Thymus (tissue), 2 donors: ENCODE data around the gene SCYGR4. TPM values are rescaled to one million over a fixed set of nuclear protein-coding genes. Genes with fewer than 3 reads are reported as not detected.

Experiments
- polyA plus RNA-seq: library from polyadenylated mRNA; stranded (reverse); fragments of 200-250 nt; gene quantifications from one replicate; pipeline ENCODE4 v1.2.3, GENCODE V29; 2013
- total RNA-seq: library from RNA; stranded (reverse); fragments of 120-200 nt; gene quantifications from one replicate; pipeline ENCODE4 v1.2.4, GENCODE V29; 2013
- donor health status: healthy.

The SCYGR4 gene
- total and polyA plus RNA-seq, 2 donors, result not detected

Other genes with a start within 250 kb of the SCYGR4 start
- gene TM4SF20, start 238.2 kb upstream of the SCYGR4 start, total RNA-seq, result 0.09 TPM
- 0.09 TPM for gene TM4SF20, start 238.2 kb upstream of the SCYGR4 start, polyA plus RNA-seq
- not detected for gene SCYGR1, start 229.5 kb upstream of the SCYGR4 start, total RNA-seq
- gene SCYGR1, start 229.5 kb upstream of the SCYGR4 start, polyA plus RNA-seq, result not detected
- gene AGFG1, start 145.3 kb upstream of the SCYGR4 start, total RNA-seq, result 47.4 TPM
- gene AGFG1, start 145.3 kb upstream of the SCYGR4 start, polyA plus RNA-seq, result 56.3 TPM
- gene SCYGR2, start 18.6 kb upstream of the SCYGR4 start, total RNA-seq, result not detected
- gene SCYGR2, start 18.6 kb upstream of the SCYGR4 start, polyA plus RNA-seq, result not detected
- not detected for gene SCYGR3, start 2.7 kb upstream of the SCYGR4 start, total RNA-seq
- not detected for gene SCYGR3, start 2.7 kb upstream of the SCYGR4 start, polyA plus RNA-seq
- gene SCYGR5, start 49.3 kb downstream of the SCYGR4 start, total RNA-seq, result not detected
- not detected for gene SCYGR5, start 49.3 kb downstream of the SCYGR4 start, polyA plus RNA-seq
- 0.57 TPM for gene SLC19A3, start 100.5 kb downstream of the SCYGR4 start, total RNA-seq
- gene SLC19A3, start 100.5 kb downstream of the SCYGR4 start, polyA plus RNA-seq, result 0.78 TPM
- not detected for gene SCYGR6, start 107.3 kb downstream of the SCYGR4 start, total RNA-seq
- gene SCYGR6, start 107.3 kb downstream of the SCYGR4 start, polyA plus RNA-seq, result not detected
- gene SCYGR7, start 110.8 kb downstream of the SCYGR4 start, total RNA-seq, result not detected
- gene SCYGR7, start 110.8 kb downstream of the SCYGR4 start, polyA plus RNA-seq, result not detected
- not detected for gene SCYGR8, start 128.4 kb downstream of the SCYGR4 start, total RNA-seq
- gene SCYGR8, start 128.4 kb downstream of the SCYGR4 start, polyA plus RNA-seq, result not detected
- 2.8 TPM for gene CCL20, start 196.3 kb downstream of the SCYGR4 start, total RNA-seq
- 15.0 TPM for gene CCL20, start 196.3 kb downstream of the SCYGR4 start, polyA plus RNA-seq